ENCODE measurements around the gene TEK. TPM values are rescaled to one million over a fixed set of nuclear protein-coding genes. Genes with fewer than 3 reads are reported as not detected.

The TEK gene
- total RNA-seq, 8 experiments from 2014 or later: 0.05 to 2.1 (median 0.10) TPM

GRCh38 chr9:27131731-27132130 is 22.7 kb downstream of the TEK start:
- Histone ChIP-seq H3K4me3 (no peak overlapping the region), H3K4me1 (replicated peaks in 1 of 2) (no peaks in the 10 kb centered on the region), H3K27ac (no peak overlapping the region)
- 35 to 100% (median 96%) methylated on average over 1 to 4 of the region's 4 CpGs for WGBS, 10 experiments
- no peak for ATAC-seq (replicated peaks in 6 of 8)
- in situ Hi-C loops (cut with MboI; ENCODE audit: low pct_unique_long_range_greater_than_20kb in 2 of 9, low sequenced_read_pairs in 9 of 9, unreplicated experiment in 9 of 9): no loop called here

DNA sequence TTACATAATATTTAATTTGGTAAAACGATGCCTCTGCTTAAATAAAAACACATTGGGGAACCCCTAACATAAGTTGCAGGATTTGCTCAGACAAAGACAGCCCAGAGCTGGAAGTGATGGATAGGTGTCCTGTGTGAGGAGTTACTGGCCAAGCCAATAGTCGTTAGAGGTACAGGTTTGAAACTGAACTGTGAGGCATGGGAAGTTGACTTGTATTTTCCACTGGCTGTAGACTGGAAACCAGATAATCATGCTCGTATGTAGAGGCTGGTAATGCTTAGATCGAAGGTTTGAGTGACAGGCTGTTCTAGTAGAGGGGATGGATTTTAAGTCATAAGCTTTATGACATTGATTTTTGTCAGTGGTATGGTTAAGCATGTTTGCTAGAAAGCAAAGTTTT is 24.8 kb downstream of the TEK start:
- no peak for ATAC-seq (replicated peaks in 6 of 8)
- H3K4me1 ChIP-seq (replicated peaks in 1 of 2): no peaks in the 10 kb centered on the region
- in situ Hi-C loops (cut with MboI; ENCODE audit: low pct_unique_long_range_greater_than_20kb in 2 of 9, low sequenced_read_pairs in 9 of 9, unreplicated experiment in 9 of 9): no loop called here
- H3K4me3 ChIP-seq: no peak overlapping the region
- WGBS, 10 experiments: 15 to 100% (median 86%) methylated on average over 1 to 4 of the region's 4 CpGs; no CpG with 5 or more reads in 1 of the 10 experiments
- H3K27ac ChIP-seq: no peak overlapping the region

DNA sequence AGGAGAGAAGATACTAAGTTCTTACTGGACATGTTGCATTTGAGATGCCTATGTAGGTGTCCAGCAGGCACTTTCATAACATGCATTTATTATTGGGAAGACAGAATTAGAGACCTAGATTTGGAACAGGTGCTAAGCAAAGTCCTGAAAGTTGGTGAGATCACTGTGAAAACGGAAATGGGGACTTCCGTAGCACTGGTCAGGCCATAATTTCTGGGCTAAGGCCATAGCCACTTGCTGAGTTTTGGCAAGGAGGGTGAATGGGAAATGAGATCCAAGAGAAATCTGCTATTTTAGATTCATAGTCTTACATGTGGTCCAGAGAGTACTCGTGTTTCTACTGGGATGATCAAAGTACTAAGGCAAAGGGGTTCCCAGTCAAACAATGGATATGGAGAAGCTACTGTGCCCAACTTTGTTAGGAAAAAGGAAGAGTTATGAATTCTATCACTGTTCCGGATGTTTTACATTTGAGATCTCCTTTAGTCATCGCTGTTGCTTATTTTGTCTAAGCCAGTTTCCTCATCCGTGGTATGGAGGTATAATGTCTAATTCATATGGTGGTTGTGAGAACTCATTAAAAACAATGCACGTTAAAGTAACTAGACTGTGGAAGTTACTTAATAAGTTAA is 33.4 kb downstream of the TEK start:
- Histone ChIP-seq H3K4me1 (replicated peaks in 1 of 2) (no peaks in the 10 kb centered on the region), H3K27ac (no peak overlapping the region), H3K4me3 (no peak overlapping the region)
- WGBS, 10 experiments: 41 to 90% (median 83%) methylated on average over 4 to 7 of the region's 7 CpGs; no CpG with 5 or more reads in 3 of the 10 experiments
- no peak for ATAC-seq (replicated peaks in 6 of 8)
- in situ Hi-C loops (cut with MboI; ENCODE audit: low pct_unique_long_range_greater_than_20kb in 2 of 9, low sequenced_read_pairs in 9 of 9, unreplicated experiment in 9 of 9): no loop called here

DNA sequence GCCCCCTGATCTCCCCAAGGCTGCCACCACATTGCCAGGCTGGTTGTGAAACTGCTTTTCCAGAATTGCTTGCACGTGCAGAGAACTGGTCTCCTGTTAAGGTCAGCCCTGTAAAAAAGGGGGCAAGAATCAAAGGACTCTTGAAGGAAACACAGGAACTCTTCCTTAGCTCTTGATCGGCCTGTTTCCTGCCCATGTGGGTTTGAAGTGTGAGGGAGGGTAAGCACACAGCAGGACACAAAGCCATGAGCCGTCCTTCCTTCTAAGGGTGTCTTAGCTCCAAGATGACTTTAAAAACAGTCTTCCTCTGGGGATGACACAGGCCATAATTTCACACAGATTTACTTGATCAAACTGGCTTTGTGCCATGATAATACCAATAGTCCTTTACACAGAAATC is 36.1 kb downstream of the TEK start:
- Histone ChIP-seq H3K4me3 (no peak overlapping the region), H3K4me1 (replicated peaks in 1 of 2) (no peaks in the 10 kb centered on the region), H3K27ac (no peak overlapping the region)
- ATAC-seq (replicated peaks in 6 of 8): no peak
- in situ Hi-C loops (cut with MboI; ENCODE audit: low pct_unique_long_range_greater_than_20kb in 2 of 9, low sequenced_read_pairs in 9 of 9, unreplicated experiment in 9 of 9): no loop called here
- WGBS, 10 experiments: 17 to 71% (median 39%) methylated on average over 1 to 3 of the region's 3 CpGs; no CpG with 5 or more reads in 6 of the 10 experiments

GRCh38 chr9:27149651-27150050 is 40.6 kb downstream of the TEK start:
- ATAC-seq (replicated peaks in 6 of 8): no peak
- in situ Hi-C loops (cut with MboI; ENCODE audit: low pct_unique_long_range_greater_than_20kb in 2 of 9, low sequenced_read_pairs in 9 of 9, unreplicated experiment in 9 of 9): no loop called here
- no peak overlapping the region for H3K4me3 ChIP-seq
- 13 to 100% (median 74%) methylated on average over 1 to 2 of the region's 2 CpGs; no CpG with 5 or more reads in 4 of the 10 experiments for WGBS, 10 experiments
- no peaks in the 10 kb centered on the region for H3K4me1 ChIP-seq (replicated peaks in 1 of 2)
- H3K27ac ChIP-seq: no peak overlapping the region

DNA sequence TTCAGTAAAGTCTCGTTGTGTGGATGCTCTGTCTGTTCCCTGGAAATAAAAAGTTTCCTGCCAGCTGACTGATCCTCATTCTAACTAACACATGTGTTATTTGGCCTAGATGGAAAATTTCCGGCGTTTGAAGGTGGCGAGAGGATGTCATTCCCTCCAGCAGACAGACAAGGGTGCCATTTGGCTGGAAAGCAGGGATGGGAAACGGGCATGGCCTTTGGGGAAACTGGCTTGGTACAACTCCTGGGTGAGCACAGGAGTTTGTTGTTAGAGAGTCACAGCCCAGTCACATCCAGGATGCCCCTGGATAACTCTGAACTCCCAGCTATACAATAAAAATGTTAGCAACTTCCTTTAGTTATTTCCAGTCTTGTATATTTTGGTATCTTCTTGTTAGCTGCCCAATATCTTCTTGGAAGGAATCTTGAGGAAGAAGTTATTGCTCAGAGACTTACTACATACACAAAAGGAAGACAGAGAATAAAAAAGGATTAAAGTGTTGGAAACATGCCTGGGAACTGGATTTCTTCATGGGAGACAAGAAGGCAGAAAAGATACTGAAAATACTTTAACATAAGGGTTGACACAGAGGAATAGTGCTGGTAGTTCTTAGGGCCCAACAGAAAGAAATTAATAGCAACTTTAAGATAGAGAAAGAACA is 41.9 kb downstream of the TEK start:
- ATAC-seq (replicated peaks in 6 of 8): no peak
- WGBS, 10 experiments: 17 to 100% (median 80%) methylated on average over 1 to 4 of the region's 5 CpGs; no CpG with 5 or more reads in 2 of the 10 experiments
- Histone ChIP-seq H3K27ac (no peak overlapping the region), H3K4me3 (no peak overlapping the region), H3K4me1 (replicated peaks in 1 of 2) (no peaks in the 10 kb centered on the region)
- in situ Hi-C loops (cut with MboI; ENCODE audit: low pct_unique_long_range_greater_than_20kb in 2 of 9, low sequenced_read_pairs in 9 of 9, unreplicated experiment in 9 of 9): no loop called here

GRCh38 chr9:27151693-27152404 is 42.8 kb downstream of the TEK start:
- in situ Hi-C loops (cut with MboI; ENCODE audit: low pct_unique_long_range_greater_than_20kb in 2 of 9, low sequenced_read_pairs in 9 of 9, unreplicated experiment in 9 of 9): no loop called here
- H3K4me1 ChIP-seq (replicated peaks in 1 of 2): peaks cover 0 to under 1% of the 10 kb centered on the region in 2 donors
- ATAC-seq (replicated peaks in 6 of 8): peak in 1 of 8 experiments; percentile 31
- no peak overlapping the region for H3K27ac ChIP-seq
- WGBS, 10 experiments: 33 to 100% (median 73%) methylated on average over 1 to 8 of the region's 8 CpGs
- H3K4me3 ChIP-seq: no peak overlapping the region

DNA sequence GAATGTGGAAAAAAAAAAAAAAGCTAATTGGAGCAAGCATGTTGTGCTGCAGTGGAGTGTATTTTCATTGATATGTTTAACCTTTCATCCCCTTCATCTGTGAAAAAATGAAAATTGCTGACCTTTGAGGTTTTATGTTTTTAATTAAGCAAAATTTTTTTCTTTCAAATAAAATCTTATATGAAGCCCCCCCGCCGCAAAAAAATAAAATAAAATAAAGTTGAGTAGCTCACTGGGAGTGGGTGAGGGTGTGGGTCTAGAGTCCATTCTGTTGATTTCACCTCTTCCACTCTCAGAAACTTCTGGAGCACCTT is 43.3 kb downstream of the TEK start:
- in situ Hi-C loops (cut with MboI; ENCODE audit: low pct_unique_long_range_greater_than_20kb in 2 of 9, low sequenced_read_pairs in 9 of 9, unreplicated experiment in 9 of 9): no loop called here

GRCh38 chr9:27154908-27155307 is 45.9 kb downstream of the TEK start:
- whole genome bisulfite sequencing, 10 experiments: 10 to 100% (median 50%) methylated on average over 1 to 5 of the region's 5 CpGs; no CpG with 5 or more reads in 3 of the 10 experiments
- no peak for ATAC-seq (replicated peaks in 6 of 8)
- in situ Hi-C loops (cut with MboI; ENCODE audit: low pct_unique_long_range_greater_than_20kb in 2 of 9, low sequenced_read_pairs in 9 of 9, unreplicated experiment in 9 of 9): no loop called here
- Histone ChIP-seq H3K4me3 (no peak overlapping the region), H3K4me1 (replicated peaks in 1 of 2) (peaks cover 0 to 2% of the 10 kb centered on the region in 2 donors), H3K27ac (no peak overlapping the region)

More for the DNA sequence above, 43.3 kb downstream of the TEK start:
- WGBS, 10 experiments: 0 to 77% (median 46%) methylated on average over 2 of the region's 2 CpGs; no CpG with 5 or more reads in 2 of the 10 experiments
- Histone ChIP-seq H3K27ac (no peak overlapping the region), H3K4me3 (no peak overlapping the region), H3K4me1 (replicated peaks in 1 of 2) (peaks cover 0 to 2% of the 10 kb centered on the region in 2 donors)
- no peak for ATAC-seq (replicated peaks in 6 of 8)

GRCh38 chr9:27157097-27157496 is 48.1 kb downstream of the TEK start:
- no peak for ATAC-seq (replicated peaks in 6 of 8)
- H3K4me3 ChIP-seq: no peak overlapping the region
- in situ Hi-C loops (cut with MboI; ENCODE audit: low pct_unique_long_range_greater_than_20kb in 2 of 9, low sequenced_read_pairs in 9 of 9, unreplicated experiment in 9 of 9): no loop called here
- no peak overlapping the region for H3K27ac ChIP-seq
- H3K4me1 ChIP-seq (replicated peaks in 1 of 2): peaks cover 0 to 2% of the 10 kb centered on the region in 2 donors

- no peak overlapping the region for H3K27ac ChIP-seq
- H3K4me3 ChIP-seq: no peak overlapping the region
- H3K4me1 ChIP-seq (replicated peaks in 1 of 2): peaks cover 0 to 2% of the 10 kb centered on the region in 2 donors
- ATAC-seq (replicated peaks in 6 of 8): no peak
- in situ Hi-C loops (cut with MboI; ENCODE audit: low pct_unique_long_range_greater_than_20kb in 2 of 9, low sequenced_read_pairs in 9 of 9, unreplicated experiment in 9 of 9): no loop called here
- WGBS, 10 experiments: 40 to 100% (median 92%) methylated on average over 1 to 6 of the region's 6 CpGs; no CpG with 5 or more reads in 1 of the 10 experiments
Observed at GRCh38 chr9:27157736-27158135, 48.7 kb downstream of the TEK start.

DNA sequence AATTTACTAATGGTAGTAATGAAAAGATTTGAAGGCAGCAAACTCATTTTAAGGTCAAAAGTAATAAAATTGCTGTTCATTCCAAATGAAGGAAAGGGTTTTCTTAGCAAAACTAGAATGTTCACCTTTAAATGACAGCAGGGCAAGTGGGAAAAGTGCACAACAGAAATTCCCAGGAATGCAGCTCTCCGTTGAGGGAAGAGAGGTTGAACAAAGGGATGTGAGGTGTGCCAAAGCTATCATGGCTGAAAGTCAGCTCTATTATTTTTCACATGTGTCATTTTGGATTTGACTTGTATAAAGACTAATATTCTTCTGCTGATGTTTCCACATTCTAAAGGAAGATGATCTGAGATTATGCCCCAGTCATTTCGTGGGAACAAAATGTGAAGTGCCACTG is 51.6 kb downstream of the TEK start:
- no peak overlapping the region for H3K27ac ChIP-seq
- H3K4me3 ChIP-seq: no peak overlapping the region
- 0 to 100% (median 81%) methylated on average over 1 to 2 of the region's 2 CpGs; no CpG with 5 or more reads in 2 of the 10 experiments for WGBS, 10 experiments
- in situ Hi-C loops (cut with MboI; ENCODE audit: low pct_unique_long_range_greater_than_20kb in 2 of 9, low sequenced_read_pairs in 9 of 9, unreplicated experiment in 9 of 9): no loop called here
- H3K4me1 ChIP-seq (replicated peaks in 1 of 2): peaks cover 0 to 2% of the 10 kb centered on the region in 2 donors
- no peak for ATAC-seq (replicated peaks in 6 of 8)

DNA sequence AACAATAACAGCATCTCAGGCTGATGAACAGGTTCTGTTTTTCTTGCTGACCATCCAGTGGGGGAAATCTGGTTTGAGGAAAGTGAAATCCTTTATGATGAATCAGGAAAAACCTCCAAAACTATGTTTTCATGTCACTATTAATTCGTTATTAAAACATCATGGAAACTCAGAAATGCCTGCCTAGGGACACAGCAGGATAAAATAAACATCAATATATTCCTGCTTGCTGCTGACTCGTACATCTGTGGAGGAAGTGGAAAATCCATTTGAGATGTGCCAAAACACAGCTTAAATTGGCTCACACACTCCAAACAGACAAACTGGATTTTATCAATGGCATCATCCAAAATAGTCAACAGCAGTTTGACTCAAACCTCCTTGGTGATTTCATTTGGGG is 53.0 kb downstream of the TEK start:
- H3K4me1 ChIP-seq (replicated peaks in 1 of 2): no peaks in the 10 kb centered on the region
- in situ Hi-C loops (cut with MboI; ENCODE audit: low pct_unique_long_range_greater_than_20kb in 2 of 9, low sequenced_read_pairs in 9 of 9, unreplicated experiment in 9 of 9): no loop called here
- H3K4me3 ChIP-seq: no peak overlapping the region
- ATAC-seq (replicated peaks in 6 of 8): no peak
- no peak overlapping the region for H3K27ac ChIP-seq
- WGBS, 10 experiments: 0 to 80% (median 33%) methylated on average over 1 to 2 of the region's 2 CpGs; no CpG with 5 or more reads in 3 of the 10 experiments
